G401.6 (cell line): ENCODE results near the gene MAPK9.
"Not testable (repeated sequence)": the region's sequence is repeated elsewhere in the genome, so short reads cannot be mapped to it uniquely, and the experiment has no call there.

Experiments used
- FAIRE-seq: peaks from 2 replicates; lab custom pipeline; 2012; peaks lifted over from hg19 to GRCh38; lab: Jason Lieb, UNC

MAPK9 gene

DNA sequence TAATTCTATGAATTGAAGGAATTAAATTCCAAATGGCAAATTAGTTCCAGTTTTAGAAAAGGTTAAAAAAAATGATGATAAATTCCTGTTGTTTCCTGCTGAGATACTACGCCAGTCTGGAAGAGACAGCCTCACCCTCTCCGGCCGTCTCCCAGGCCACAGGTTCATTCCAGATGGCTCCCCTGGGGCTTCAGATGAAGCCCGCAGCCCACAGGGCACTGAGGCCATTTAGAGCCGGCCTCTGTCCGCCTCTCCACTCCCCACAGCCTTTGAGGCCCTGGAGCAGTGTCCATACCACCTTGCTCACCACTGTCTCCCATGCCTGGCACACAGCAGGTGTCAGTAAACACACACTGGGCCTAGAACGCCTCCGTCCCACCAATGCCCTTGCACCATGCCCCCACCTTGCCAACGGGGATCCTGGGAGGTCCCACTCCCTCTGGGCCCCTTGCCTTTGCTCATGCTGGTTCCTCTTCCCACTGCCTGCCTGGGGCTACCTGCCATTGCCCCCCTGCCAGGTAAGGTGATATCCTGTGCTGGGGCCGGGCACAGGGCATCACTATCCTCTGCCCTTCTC, 35.2 kb upstream of the MAPK9 start:
- FAIRE-seq, result no peak

GRCh38 chr5:180324601-180324950, 32.7 kb upstream of the MAPK9 start:
- FAIRE-seq, result no peak

- FAIRE-seq, result no peak
These were observed 32.2 kb upstream of the MAPK9 start for GRCh38 chr5:180323941-180324600.

GRCh38 chr5:180323160-180323559, 31.3 kb upstream of the MAPK9 start:
- FAIRE-seq, result no peak

DNA sequence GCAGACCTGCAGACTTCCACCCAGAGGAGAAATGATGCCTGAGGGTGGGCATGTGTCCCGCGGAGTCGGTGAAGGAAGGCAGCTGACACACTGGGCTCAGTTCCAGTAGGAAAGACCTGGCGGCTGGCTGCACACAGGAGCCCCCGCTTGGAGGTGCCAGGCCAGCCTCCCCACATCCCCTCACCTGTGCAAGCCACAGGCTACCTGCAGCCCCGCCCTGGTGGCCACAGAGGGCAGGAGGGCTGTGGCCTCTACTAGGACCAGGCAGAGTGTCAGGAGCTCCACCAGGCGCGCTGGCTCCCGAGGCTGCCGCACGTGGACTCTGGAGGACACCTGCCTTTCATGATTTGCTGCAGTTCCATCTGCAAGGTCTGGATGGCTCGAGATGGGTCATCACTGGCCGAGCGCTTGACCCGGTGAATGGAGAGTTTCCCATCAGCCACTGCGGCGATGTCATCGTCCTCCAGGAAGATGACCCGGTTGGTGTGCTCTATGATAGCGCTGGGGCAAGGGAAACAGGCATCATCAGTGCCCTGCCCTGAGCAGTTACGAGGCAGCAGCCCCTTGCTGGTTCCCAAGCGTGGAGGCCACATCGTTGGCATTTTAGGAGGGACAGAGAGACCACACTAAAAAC, 26.7 kb upstream of the MAPK9 start:
- no peak for FAIRE-seq

- FAIRE-seq, result no peak
These were observed 24.7 kb upstream of the MAPK9 start for GRCh38 chr5:180316586-180316985.

GRCh38 chr5:180315762-180316212, 23.9 kb upstream of the MAPK9 start:
- FAIRE-seq, result no peak

GRCh38 chr5:180313677-180314505, 22.0 kb upstream of the MAPK9 start:
- no peak for FAIRE-seq

- no peak for FAIRE-seq
These were observed 19.3 kb upstream of the MAPK9 start for GRCh38 chr5:180311216-180311615.

DNA sequence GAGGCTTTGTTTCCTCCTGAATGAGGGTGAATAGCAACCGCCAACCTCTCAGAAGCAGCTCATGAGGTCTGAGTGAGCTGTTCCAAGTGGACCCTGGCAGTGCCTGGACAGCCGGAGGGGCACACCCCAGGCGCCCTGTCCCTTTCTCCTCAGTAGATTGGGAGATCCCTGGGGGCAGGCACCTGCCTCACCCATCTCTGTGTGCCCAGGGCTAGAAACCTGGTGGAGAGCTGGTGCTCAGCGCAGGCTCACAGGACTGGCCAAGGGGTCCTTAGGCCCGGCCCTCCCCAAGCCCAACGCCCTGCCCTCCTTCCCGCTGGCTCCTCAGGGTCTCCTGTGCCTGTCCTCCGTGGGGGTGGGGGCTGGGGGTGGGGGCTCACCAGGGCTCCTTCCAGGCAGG, 14.9 kb upstream of the MAPK9 start:
- no peak for FAIRE-seq

- FAIRE-seq, result no peak
These were observed 13.6 kb upstream of the MAPK9 start for GRCh38 chr5:180305481-180305880.

DNA sequence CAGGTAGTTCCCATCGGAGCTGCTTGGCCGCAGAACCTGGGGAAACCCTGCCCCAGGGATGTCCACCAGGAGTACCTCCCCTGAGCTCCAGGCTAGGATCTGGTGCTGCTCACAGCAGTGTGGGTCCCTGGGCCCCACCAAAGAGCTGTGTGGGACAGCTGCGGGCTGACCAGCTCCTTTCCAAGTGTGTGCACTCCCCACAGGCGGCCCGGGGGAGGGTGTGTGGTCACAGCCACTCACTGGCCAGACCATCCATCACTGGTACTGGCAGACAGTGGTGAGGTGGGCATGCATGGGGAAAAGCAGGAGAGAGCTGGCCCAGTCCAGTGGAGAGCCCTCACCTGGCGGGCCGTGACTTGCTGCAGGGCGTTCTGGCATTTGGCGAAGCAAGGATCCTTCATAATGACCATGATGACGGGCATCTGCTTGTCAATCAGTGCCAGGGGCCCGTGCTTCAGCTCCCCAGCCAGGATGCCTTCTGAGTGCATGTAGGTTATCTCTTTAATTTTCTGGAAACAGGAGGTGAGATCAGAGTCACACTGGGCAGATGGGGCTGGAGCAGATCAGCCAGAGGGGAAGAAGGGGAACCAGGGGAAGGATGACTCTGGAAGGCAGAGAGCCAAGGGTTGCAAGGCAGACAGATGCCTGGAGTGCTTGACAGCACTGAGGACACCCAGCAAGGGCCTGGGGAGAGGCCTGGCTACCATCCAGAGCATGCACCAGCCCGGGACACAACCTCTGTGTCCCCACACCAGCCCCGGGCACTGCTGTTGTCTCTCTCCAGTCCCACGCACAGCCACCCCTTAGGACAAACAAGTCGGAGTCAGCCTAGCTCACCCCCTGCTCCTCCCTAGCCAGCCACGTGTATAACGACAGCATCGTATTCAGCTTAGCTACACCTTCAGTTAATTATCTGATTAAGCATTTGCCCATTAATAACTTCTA, 12.8 kb upstream of the MAPK9 start:
- no peak for FAIRE-seq

- no peak for FAIRE-seq
These were observed 12.1 kb upstream of the MAPK9 start for GRCh38 chr5:180304016-180304292.

DNA sequence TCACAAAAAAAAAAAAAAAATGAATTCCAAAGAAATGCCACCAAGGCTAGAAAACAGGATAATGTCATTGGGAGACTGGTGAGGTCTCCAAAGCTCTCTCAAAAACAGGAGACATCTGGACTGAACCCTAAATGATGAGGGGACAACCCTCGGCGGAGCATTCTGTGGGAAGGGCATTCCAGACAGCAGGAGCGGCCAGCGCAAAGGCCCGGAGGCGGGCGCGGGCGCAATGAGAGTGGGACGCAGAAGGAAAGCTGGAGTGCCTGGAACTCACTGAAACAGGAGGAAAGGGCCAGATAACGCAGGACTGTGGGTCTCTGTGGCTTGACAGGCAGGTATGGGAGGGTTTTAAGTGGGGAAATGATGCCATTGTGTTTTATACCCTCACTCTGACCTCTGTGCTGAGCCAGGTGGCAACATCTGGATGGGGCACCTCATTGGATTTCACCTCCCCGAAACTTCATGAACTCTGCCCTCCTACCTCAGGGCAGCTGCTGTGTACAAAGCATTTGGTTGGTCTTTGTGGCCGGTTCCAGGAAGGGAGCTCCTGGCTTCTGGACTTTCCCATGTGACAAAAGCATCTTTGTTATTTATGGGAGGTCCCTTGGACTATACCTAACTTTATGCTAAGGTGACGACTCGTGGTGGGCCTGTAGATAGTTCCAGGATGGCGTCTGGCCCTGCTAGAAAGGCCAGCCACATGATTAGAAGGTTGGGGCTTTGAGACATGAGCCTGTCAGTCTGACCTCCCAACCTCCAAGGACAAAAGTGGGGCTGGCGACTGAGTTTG, 11.5 kb upstream of the MAPK9 start:
- no peak for FAIRE-seq

GRCh38 chr5:180302256-180302655, 10.4 kb upstream of the MAPK9 start:
- no peak for FAIRE-seq

- no peak for FAIRE-seq
These were observed 9.4 kb upstream of the MAPK9 start for GRCh38 chr5:180301253-180301652.

- no peak for FAIRE-seq
These were observed 7.6 kb upstream of the MAPK9 start for GRCh38 chr5:180299526-180299925.

DNA sequence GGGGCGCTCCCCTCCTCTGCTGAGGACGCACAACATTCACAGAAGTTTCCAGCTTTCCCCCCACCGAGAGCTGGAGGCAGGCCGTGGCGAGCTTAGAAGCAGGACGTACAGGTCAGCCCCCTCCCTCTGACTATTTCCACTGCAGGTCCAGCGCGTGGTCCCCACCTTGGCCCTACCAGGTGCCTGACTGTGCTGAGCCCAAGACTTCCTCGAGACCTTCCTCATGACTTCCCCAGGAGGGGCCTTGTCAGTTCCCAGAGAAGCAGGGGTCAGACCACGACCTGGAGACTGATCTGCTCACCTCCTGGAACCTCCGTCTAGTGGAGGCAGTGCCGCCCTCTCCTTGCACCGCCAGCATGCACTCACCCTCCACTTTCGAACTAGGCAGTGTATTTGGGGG, 7.1 kb upstream of the MAPK9 start:
- FAIRE-seq, result not testable (repeated sequence)

GRCh38 chr5:180297587-180298282, 5.9 kb upstream of the MAPK9 start:
- FAIRE-seq, result no peak

DNA sequence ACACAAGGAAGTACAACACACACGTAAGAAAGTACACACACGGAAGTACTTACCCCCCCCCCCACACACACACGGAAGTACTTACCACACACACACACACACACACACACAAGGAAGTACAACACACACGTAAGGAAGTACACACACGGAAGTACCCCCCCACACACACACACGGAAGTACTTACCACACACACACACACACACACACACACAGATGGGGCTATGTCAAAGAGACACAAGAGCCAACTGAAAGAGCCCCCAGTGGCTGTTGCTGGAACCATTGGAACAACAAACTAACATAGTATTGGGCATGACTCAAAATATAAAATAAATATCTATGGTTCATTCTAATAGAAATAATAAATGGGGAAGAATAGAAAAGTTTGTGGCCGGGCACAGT, 4.9 kb upstream of the MAPK9 start:
- FAIRE-seq, result no peak
